Spinal cord (tissue), 10 donors: ENCODE measurements around the gene ZBTB1. TPM values are rescaled to one million over a fixed set of nuclear protein-coding genes. Genes with fewer than 3 reads are reported as not detected.
"Not testable (repeated sequence)": the region's sequence is repeated elsewhere in the genome, so short reads cannot be mapped to it uniquely, and the experiment has no call there.

Source experiments
- DNase-seq, 6 donors: peaks; one replicate each; pipeline versions ENCODE4 v3.0.0 to v3.0.0-alpha.2; 2013 to 2015; ENCODE audit warnings: low spot score in 6 of 6, low read depth in 4 of 6
- H3K27ac ChIP-seq: one replicate; pipeline ENCODE4 v1.5.1; 2013; ENCODE audit warnings: low read depth, low read length, control low read depth
- H3K27me3 ChIP-seq: one replicate; pipeline ENCODE4 v1.6.1; 2013; ENCODE audit warnings: low read length; ENCODE audit not compliant: control insufficient read depth, insufficient read depth
- H3K36me3 ChIP-seq: one replicate; pipeline ENCODE4 v1.6.1; 2013; ENCODE audit warnings: low read length; ENCODE audit not compliant: control insufficient read depth, insufficient read depth
- H3K4me1 ChIP-seq: one replicate; pipeline ENCODE4 v1.6.1; 2013; ENCODE audit warnings: low read length; ENCODE audit not compliant: control insufficient read depth, insufficient read depth
- H3K4me3 ChIP-seq: one replicate; pipeline ENCODE4 v1.5.1; 2013; ENCODE audit warnings: low read depth, low read length, control low read depth
- H3K9me3 ChIP-seq: one replicate; pipeline ENCODE4 v1.6.1; 2013; ENCODE audit warnings: low read length; ENCODE audit not compliant: control insufficient read depth, insufficient read depth
- WGBS: methylation state at CpG from one replicate; pipeline ENCODE4 v1.1.5; 2013; ENCODE audit warnings: missing lambda C conversion rate; ENCODE audit not compliant: insufficient coverage; 5-methylcytosine and 5-hydroxymethylcytosine counted together
- polyA plus RNA-seq, 2 donors: library from polyadenylated mRNA; unstranded; fragments of 120-200 nt; gene quantifications; one replicate each; pipeline ENCODE4 v1.2.1, GENCODE V29; 2013; ENCODE audit not compliant: insufficient read length in 2 of 2
- total RNA-seq, 2 donors: library from RNA; depleted of rRNA in 1 of 2; stranded (reverse); fragments of 120-200 nt in 1 of 2; fragments of >200 nt in 1 of 2; gene quantifications; one replicate each; pipeline versions ENCODE4 v1.2.3 to v1.2.4, GENCODE V29; 2013 to 2014
- donor health status: healthy.

Gene ZBTB1
- total and polyA plus RNA-seq, 4 donors, result 35.7 to 75.1 (median 49.1) TPM

- Histone ChIP-seq H3K27me3 (peaks cover 25% of the 10 kb centered on the region), H3K27ac (no peak overlapping the region), H3K9me3 (no peaks in the 10 kb centered on the region), H3K4me3 (peak overlapping the region; percentile 75), H3K36me3 (no peaks in the 10 kb centered on the region), H3K4me1 (peaks cover 30% of the 10 kb centered on the region)
- WGBS, result 3% methylated on average over 56 of the region's 61 CpGs
- peak in 1 of 6 donors; percentile 21 for DNase-seq
Observed at GRCh38 chr14:64541972-64542835, 37.6 kb downstream of the ZBTB1 start.

DNA sequence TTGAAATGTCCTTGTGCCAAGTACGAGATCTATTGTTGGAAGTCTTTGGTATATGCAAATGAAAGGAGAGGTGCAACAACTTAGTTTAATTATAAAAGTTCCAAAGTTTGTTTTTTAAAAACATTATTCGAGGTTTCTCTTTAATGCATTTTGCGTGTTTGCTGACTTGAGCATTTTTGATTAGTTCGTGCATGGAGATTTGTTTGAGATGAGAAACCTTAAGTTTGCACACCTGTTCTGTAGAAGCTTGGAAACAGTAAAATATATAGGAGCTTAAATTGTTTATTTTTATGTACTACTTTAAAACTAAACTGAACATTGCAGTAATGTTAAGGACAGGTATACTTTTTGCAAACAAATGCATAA is 38.2 kb downstream of the ZBTB1 start:
- DNase-seq, result no peak
- H3K9me3 ChIP-seq, result no peaks in the 10 kb centered on the region
- H3K4me1 ChIP-seq, result peaks cover 30% of the 10 kb centered on the region
- no peak overlapping the region for H3K27ac ChIP-seq
- peak overlapping the region; percentile 75 for H3K4me3 ChIP-seq
- no CpG with 5 or more reads among the region's 4 CpGs for WGBS
- H3K27me3 ChIP-seq, result peaks cover 25% of the 10 kb centered on the region
- no peaks in the 10 kb centered on the region for H3K36me3 ChIP-seq

DNA sequence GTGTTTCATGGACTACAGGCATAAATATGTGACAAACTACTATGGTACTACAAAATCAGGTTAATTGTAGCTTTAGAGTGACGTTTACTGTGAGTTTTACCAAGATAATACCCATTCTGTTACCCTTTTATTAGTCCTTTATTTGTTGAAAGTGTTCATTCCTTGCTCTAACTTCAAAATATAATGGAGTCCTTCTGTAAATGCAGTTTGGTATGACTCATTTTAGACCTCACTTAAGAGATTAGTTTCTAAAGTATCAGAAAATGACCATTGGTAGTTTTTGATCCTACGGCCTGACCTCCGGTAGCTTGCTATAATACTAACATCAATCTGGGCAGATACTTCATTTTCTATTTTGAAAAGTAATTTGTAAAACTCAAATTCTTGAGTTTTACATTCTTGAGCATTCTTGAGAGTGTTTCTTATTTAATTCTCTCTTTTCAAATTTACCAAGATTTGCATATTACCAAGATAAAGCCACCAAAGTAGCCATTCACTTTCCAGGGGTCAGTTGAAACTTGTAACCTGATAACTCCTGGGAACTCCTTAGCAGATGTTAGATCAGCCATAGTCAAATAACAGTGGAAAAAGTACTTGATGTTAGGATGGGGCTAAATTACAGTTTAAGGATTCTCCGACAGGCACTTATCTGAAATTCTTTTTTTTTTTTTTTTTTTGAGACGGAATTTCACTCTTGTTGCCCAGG is 40.2 kb downstream of the ZBTB1 start:
- H3K27me3 ChIP-seq, result peaks cover 29% of the 10 kb centered on the region
- peaks cover 24% of the 10 kb centered on the region for H3K4me1 ChIP-seq
- H3K4me3 ChIP-seq, result no peak overlapping the region
- H3K9me3 ChIP-seq, result no peaks in the 10 kb centered on the region
- DNase-seq, result no peak
- WGBS, result no CpG with 5 or more reads among the region's 5 CpGs
- no peak overlapping the region for H3K27ac ChIP-seq
- H3K36me3 ChIP-seq, result no peaks in the 10 kb centered on the region

DNA sequence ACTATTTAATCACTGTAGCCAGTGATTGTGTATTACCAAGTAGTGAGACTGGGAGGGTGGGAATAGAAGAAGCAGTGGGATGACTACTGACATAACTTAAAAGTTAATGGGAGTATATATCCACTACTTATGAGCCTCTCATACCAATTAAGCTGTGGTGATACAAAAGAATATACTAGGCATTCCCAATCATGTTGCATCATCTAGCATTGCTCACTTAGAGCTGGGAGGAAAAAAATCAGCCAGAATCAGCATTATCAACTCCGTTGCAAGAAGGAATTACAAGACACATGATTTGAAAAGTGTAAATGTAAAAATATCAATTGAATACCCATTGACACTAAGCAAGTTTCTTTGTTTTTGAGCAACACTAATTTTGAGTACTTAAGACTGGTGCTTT is 44.4 kb downstream of the ZBTB1 start:
- Histone ChIP-seq H3K9me3 (no peaks in the 10 kb centered on the region), H3K27ac (no peak overlapping the region), H3K27me3 (peaks cover 25% of the 10 kb centered on the region), H3K36me3 (no peaks in the 10 kb centered on the region), H3K4me1 (peaks cover 7% of the 10 kb centered on the region), H3K4me3 (no peak overlapping the region)
- WGBS, result no CpG with 5 or more reads among the region's 1 CpG
- DNase-seq, result no peak

DNA sequence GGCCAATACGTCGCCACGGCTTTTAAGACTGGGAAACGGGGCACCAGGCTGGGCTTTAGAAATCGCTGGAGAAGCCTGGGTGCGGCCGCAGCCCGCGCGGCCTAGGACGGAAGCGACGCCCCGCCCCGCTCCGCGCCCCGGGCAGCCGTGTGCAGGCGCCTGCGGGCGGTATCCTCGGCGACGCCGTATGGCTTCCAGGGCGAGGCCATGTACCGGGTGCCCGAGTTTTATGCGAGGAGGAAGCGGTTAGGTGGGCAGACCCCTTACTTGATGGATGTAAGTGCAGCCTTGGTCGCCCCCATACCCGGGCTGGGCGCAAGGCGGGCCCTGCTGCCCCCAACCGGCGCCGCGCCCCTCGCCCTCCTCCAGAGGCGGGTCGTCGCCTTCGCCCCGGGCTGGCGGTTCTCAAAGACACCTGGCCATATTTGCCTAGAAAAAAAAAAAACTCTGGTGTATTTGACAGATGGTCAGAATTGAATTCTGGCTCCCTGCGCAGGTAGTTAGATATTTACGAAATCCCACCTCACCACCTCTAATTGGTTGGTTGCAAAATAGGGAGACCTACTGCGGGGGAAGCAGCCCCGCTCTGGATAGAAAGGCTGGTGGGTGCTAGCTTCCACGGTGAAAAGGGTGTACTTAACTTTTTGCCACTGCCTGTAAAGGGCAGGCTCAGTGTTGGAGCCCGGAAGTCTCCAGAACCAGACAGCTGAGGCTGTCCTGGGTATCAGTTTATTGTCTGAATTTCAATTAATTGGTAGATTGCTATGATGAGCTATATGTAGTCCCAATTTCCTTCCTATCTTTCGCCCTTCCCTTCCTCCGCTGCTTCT is 45.4 kb downstream of the ZBTB1 start, which contains the start of gene PPP1R36:
TSS of gene PPP1R36 (plus strand) at position 171 of the 830 bp plus-strand sequence. CDS start at position 208, 37 bp downstream.
- WGBS, result under 1% methylated on average over 44 of the region's 54 CpGs
- peak in 2 of 6 donors; percentile 39 to 57 for DNase-seq
- Histone ChIP-seq H3K27ac (no peak within 1 kb of the TSS), H3K36me3 (no peaks in the 10 kb centered on the region), H3K4me1 (peaks cover 7% of the 10 kb centered on the region), H3K4me3 (peak within 1 kb of the TSS; percentile 27), H3K27me3 (peaks cover 25% of the 10 kb centered on the region), H3K9me3 (no peaks in the 10 kb centered on the region)

DNA sequence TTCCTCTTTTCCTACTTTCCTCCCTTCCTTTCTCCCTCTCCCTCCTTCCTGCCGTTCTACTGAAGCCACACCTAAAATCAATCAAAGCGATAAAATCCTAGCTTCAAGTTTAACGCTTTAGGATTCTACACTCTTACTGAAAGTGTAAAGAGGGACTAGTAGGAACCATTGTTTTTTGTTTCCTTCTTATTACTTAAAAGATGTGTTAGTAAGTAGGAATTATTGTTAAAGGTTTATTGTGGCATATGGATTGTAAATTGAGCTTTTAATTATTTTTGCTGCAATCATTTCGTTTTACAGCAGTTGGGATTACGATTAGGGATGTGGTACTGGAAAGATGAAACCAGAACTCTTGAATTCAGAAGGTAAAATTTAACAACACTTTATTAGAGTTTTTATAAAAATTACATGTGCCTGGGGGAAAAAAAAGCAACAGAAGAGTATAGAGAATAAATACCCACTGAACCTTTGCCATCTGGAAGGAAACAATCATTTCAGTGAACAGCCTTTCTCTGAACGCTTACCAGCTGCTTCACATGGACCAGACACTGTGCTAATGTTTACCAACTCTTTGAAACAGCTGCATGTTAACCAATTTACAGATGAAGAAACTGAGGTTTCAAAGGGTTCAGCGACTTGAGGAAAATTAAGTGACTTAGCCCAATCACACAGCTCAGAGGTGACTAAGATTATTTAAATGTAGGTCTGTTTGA is 46.2 kb downstream of the ZBTB1 start:
- Histone ChIP-seq H3K4me1 (peaks cover 7% of the 10 kb centered on the region), H3K9me3 (no peaks in the 10 kb centered on the region), H3K27me3 (peaks cover 25% of the 10 kb centered on the region), H3K4me3 (no peak overlapping the region), H3K27ac (no peak overlapping the region), H3K36me3 (no peaks in the 10 kb centered on the region)
- WGBS, result no CpG with 5 or more reads among the region's 7 CpGs
- peak in 1 of 6 donors; percentile 58 for DNase-seq

DNA sequence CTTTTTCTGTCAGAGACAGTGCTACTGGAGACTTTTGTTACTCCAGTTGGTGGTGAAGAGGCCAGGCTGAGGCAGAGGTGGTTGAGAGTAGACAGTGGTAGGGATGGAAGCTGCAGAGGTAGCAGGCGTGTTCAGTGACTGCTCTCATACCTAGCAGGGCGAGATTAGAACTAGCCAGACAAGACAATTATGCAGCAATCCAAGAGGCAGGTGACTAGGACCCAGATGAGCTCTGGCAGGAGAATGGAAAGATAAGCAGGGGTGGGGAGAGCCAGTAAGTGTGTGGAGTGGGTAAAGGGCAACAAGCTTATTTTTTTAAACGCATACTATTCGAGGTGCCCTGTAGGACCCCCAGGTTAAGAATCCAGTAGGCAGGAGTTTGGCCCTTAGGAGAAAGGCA is 50.0 kb downstream of the ZBTB1 start:
- H3K4me1 ChIP-seq, result peaks cover 7% of the 10 kb centered on the region
- no peaks in the 10 kb centered on the region for H3K36me3 ChIP-seq
- H3K27me3 ChIP-seq, result peaks cover 17% of the 10 kb centered on the region
- no peak overlapping the region for H3K27ac ChIP-seq
- H3K4me3 ChIP-seq, result no peak overlapping the region
- 88% methylated on average over 4 of the region's 4 CpGs for WGBS
- no peaks in the 10 kb centered on the region for H3K9me3 ChIP-seq
- no peak for DNase-seq

DNA sequence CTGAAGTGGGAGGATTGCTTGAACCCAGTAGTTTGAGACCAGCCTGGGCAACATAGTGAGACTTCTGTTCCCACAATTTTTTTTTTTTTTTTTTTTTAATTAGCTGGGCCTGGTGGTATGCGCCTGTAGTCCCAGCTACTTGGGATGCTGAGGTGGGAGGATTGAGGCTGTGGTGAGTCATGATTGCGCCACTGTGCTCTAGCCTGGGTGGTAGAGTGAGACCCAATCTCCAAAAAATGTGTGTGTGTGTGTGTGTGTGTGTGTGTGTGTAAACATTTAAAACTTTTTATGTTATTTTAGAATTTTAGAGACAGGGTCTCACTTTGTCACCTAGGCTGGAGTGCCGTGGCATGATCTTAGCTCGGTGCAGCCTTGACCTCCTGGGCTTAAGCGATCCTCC is 52.0 kb downstream of the ZBTB1 start:
- Histone ChIP-seq H3K36me3 (no peaks in the 10 kb centered on the region), H3K4me3 (no peak overlapping the region), H3K4me1 (no peaks in the 10 kb centered on the region), H3K27me3 (peaks cover 2% of the 10 kb centered on the region), H3K27ac (no peak overlapping the region), H3K9me3 (no peaks in the 10 kb centered on the region)
- WGBS, result 93% methylated on average over 2 of the region's 5 CpGs
- DNase-seq, result no peak

- 100% methylated on average over 2 of the region's 2 CpGs for WGBS
- not testable (repeated sequence) for H3K27ac ChIP-seq, H3K4me1 ChIP-seq, H3K4me3 ChIP-seq, DNase-seq, H3K9me3 ChIP-seq, H3K27me3 ChIP-seq, H3K36me3 ChIP-seq
Observed at GRCh38 chr14:64558216-64558615, 53.6 kb downstream of the ZBTB1 start.
